ENCODE results near the gene SNRPB2.

The SNRPB2 gene

DNA sequence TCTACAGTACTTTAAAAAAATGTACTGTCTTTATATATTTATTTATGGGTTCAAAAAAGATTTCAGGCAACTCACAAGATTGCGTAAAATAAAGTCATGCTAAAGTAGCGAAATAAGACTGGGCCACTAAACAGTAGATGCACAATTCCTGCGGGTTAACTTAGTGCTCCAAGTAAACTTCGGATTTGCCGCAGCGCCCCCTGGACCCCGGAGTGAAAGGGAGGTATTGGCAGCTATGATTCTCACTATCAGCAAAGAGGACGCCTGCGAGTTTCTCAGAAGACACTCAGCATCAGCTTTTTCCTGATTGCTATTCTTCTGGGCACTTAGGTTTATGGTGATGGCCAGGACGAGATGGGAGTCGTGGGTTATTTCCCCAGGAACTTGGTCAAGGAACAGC is 19.7 kb downstream of the SNRPB2 start:
- no peaks in the 10 kb centered on the region for H3K36me3 ChIP-seq (ENCODE audit: control insufficient read depth in 1 of 2, insufficient read depth in 2 of 2, low read length in 2 of 2)

DNA sequence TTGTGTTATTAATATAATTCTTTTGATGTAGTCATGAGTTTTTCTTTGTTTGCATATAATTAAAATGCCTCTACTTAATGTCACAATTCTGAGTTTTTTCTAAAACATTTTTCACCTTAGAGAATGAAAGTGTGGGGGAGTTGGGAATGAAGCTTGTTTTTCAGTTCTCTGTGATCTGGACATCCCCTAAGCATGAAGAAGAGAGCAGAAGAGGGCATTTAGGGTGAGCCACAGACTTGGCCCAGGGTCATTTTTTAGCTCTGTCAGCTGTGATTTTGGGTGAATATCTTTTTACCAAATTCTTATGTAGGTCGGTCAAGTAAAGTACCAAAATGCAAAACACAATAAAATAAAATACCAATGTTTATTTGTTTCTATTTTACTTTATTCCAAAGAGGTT is 22.3 kb downstream of the SNRPB2 start:
- Histone ChIP-seq H3K27ac (ENCODE audit: low read depth, low read length) (no peak overlapping the region), H3K4me3 (ENCODE audit: low read depth in 1 of 2, low read length in 2 of 2) (no peak overlapping the region), H3K9me3 (ENCODE audit: control insufficient read depth in 1 of 2, low read length in 2 of 2) (no peaks in the 10 kb centered on the region), H3K9ac (ENCODE audit: low read depth in 1 of 2, low read length in 2 of 2) (no peak overlapping the region), H3K36me3 (ENCODE audit: control insufficient read depth in 1 of 2, insufficient read depth in 2 of 2, low read length in 2 of 2) (no peaks in the 10 kb centered on the region), H3K4me1 (ENCODE audit: control insufficient read depth in 1 of 2, insufficient read depth in 2 of 2, low read length in 2 of 2) (no peaks in the 10 kb centered on the region), H3K27me3 (ENCODE audit: control insufficient read depth in 1 of 2, insufficient read depth in 2 of 2, low read length in 2 of 2) (no peaks in the 10 kb centered on the region)

More for the DNA sequence above, 19.7 kb downstream of the SNRPB2 start:
- Histone ChIP-seq H3K27me3 (ENCODE audit: control insufficient read depth in 1 of 2, insufficient read depth in 2 of 2, low read length in 2 of 2) (no peaks in the 10 kb centered on the region), H3K27ac (ENCODE audit: low read depth, low read length) (no peak overlapping the region), H3K4me1 (ENCODE audit: control insufficient read depth in 1 of 2, insufficient read depth in 2 of 2, low read length in 2 of 2) (no peaks in the 10 kb centered on the region), H3K4me3 (ENCODE audit: low read depth in 1 of 2, low read length in 2 of 2) (no peak overlapping the region), H3K9me3 (ENCODE audit: control insufficient read depth in 1 of 2, low read length in 2 of 2) (no peaks in the 10 kb centered on the region), H3K9ac (ENCODE audit: low read depth in 1 of 2, low read length in 2 of 2) (no peak overlapping the region)

DNA sequence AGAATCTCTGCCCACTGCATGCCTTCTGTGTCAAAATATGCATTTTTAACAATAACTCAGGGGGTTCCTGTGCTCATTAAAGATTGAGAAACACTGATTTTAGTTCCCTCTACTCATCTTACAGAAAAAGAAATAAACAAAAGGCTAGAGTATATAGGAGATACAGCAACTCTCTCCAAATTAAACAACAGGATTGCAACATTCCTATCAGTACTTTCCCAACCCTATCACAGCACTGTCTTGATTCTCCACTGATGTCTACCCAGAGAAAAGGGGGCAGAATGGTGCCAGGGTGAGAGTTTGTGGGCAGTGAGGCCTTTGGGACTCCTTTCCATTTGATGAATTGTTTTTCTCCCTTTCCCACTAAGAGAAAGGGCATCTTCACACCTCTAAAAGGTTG is 23.1 kb downstream of the SNRPB2 start:
- H3K9me3 ChIP-seq (ENCODE audit: control insufficient read depth in 1 of 2, low read length in 2 of 2): no peaks in the 10 kb centered on the region
- no peaks in the 10 kb centered on the region for H3K27me3 ChIP-seq (ENCODE audit: control insufficient read depth in 1 of 2, insufficient read depth in 2 of 2, low read length in 2 of 2)
- no peaks in the 10 kb centered on the region for H3K36me3 ChIP-seq (ENCODE audit: control insufficient read depth in 1 of 2, insufficient read depth in 2 of 2, low read length in 2 of 2)
- H3K27ac ChIP-seq (ENCODE audit: low read depth, low read length): no peak overlapping the region
- no peak overlapping the region for H3K4me3 ChIP-seq (ENCODE audit: low read depth in 1 of 2, low read length in 2 of 2)
- no peak overlapping the region for H3K9ac ChIP-seq (ENCODE audit: low read depth in 1 of 2, low read length in 2 of 2)
- no peaks in the 10 kb centered on the region for H3K4me1 ChIP-seq (ENCODE audit: control insufficient read depth in 1 of 2, insufficient read depth in 2 of 2, low read length in 2 of 2)

DNA sequence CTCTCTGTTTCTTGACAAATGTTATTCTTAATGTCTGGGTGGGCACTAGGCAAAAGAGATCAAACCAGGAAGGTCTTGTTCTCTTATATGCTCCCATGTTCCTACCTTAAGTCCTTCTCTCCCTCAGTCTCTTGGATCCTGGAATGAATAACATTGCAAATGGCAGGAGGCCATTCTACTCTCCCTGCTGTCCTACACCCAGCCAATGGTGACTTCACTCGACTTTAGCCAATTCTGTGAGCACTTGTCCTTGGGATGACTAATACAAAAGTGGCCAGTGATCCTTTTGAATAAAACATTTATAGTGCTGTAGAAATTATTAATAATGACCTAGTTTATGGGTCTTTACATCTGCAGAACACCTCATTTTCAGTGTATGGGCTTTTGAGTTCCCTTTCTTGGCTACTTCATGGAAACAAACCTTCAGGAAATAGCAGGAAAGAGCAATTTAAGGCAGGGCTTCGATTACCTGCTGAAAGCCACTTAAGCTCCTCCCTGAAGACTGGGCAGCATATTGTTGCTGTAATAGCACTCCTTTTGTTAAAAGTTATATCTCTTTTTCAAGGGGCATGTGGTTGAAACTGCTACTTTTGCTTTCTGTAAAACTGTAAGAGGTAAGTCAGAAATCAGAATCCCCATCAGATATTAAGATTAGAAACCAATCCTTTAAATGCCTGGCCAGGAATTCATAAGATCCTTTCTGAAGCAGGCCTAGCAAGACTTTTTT is 28.8 kb downstream of the SNRPB2 start:
- Histone ChIP-seq H3K36me3 (ENCODE audit: control insufficient read depth in 1 of 2, insufficient read depth in 2 of 2, low read length in 2 of 2) (no peaks in the 10 kb centered on the region), H3K27ac (ENCODE audit: low read depth, low read length) (no peak overlapping the region), H3K9me3 (ENCODE audit: control insufficient read depth in 1 of 2, low read length in 2 of 2) (no peaks in the 10 kb centered on the region), H3K4me1 (ENCODE audit: control insufficient read depth in 1 of 2, insufficient read depth in 2 of 2, low read length in 2 of 2) (no peaks in the 10 kb centered on the region), H3K9ac (ENCODE audit: low read depth in 1 of 2, low read length in 2 of 2) (no peak overlapping the region), H3K4me3 (ENCODE audit: low read depth in 1 of 2, low read length in 2 of 2) (no peak overlapping the region), H3K27me3 (ENCODE audit: control insufficient read depth in 1 of 2, insufficient read depth in 2 of 2, low read length in 2 of 2) (no peaks in the 10 kb centered on the region)

DNA sequence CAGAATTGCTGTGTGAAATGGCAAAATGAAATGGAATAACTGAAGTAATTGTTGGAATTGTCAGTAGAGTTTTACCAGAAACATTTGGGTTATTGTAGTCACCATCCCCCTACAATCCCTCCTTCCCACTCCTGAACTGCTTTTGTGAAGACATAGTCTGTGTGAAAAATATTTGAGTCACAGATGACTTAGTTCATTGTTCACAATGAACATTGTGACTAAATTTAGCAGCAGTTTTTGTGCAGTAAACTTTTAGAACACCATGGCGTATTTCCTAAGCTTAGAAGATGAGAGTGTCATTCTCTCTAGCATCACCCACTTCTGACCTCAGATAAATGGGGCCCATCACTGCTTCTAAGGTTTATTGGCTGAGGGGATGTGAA is 29.3 kb downstream of the SNRPB2 start:
- Histone ChIP-seq H3K4me1 (ENCODE audit: control insufficient read depth in 1 of 2, insufficient read depth in 2 of 2, low read length in 2 of 2) (no peaks in the 10 kb centered on the region), H3K27ac (ENCODE audit: low read depth, low read length) (no peak overlapping the region), H3K36me3 (ENCODE audit: control insufficient read depth in 1 of 2, insufficient read depth in 2 of 2, low read length in 2 of 2) (no peaks in the 10 kb centered on the region), H3K4me3 (ENCODE audit: low read depth in 1 of 2, low read length in 2 of 2) (no peak overlapping the region), H3K9me3 (ENCODE audit: control insufficient read depth in 1 of 2, low read length in 2 of 2) (no peaks in the 10 kb centered on the region), H3K27me3 (ENCODE audit: control insufficient read depth in 1 of 2, insufficient read depth in 2 of 2, low read length in 2 of 2) (no peaks in the 10 kb centered on the region), H3K9ac (ENCODE audit: low read depth in 1 of 2, low read length in 2 of 2) (no peak overlapping the region)

DNA sequence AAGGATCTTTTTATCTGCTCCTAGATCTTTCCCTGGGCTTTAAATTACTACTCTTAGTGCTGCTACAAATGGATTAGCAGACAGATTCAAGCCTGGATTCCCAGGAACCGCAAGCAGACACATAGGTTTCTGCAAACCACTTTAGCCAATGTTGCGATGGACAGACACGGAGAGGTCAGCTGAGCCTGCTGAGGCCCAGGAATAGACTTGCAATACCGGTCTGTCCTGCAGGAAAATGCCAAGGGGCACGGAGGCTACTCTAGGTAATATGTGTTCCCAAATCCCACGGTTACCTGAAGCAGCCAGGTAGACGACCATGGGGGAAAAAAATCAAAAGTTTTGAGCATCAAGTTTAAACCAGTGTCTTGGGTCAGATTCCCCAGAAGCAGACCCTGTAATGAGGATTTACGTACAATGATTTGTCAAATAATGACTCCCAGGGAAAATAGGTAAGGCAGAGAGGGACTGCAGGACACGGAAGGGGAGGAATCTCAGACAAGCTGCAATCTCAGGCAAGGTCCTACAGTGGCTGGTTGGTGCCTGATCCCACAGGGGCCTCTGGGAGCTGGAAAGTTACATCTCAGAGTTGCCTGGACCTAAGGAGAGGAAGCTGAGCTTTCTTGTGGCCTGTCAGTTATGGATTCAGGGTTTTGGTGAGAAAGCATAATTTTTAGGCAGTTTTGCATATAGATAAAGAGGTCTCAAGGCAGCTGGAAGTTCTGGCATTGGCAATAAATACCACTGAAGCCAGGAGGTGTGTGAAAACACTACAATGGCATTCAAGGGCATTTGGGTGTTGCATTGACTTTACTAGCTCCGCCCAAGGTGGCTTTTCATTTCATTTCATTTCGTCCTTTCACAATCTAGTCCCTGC is 30.8 kb downstream of the SNRPB2 start:
- Histone ChIP-seq H3K9me3 (ENCODE audit: control insufficient read depth in 1 of 2, low read length in 2 of 2) (no peaks in the 10 kb centered on the region), H3K4me1 (ENCODE audit: control insufficient read depth in 1 of 2, insufficient read depth in 2 of 2, low read length in 2 of 2) (no peaks in the 10 kb centered on the region), H3K4me3 (ENCODE audit: low read depth in 1 of 2, low read length in 2 of 2) (no peak overlapping the region), H3K27ac (ENCODE audit: low read depth, low read length) (no peak overlapping the region), H3K9ac (ENCODE audit: low read depth in 1 of 2, low read length in 2 of 2) (no peak overlapping the region), H3K36me3 (ENCODE audit: control insufficient read depth in 1 of 2, insufficient read depth in 2 of 2, low read length in 2 of 2) (no peaks in the 10 kb centered on the region), H3K27me3 (ENCODE audit: control insufficient read depth in 1 of 2, insufficient read depth in 2 of 2, low read length in 2 of 2) (no peaks in the 10 kb centered on the region)

DNA sequence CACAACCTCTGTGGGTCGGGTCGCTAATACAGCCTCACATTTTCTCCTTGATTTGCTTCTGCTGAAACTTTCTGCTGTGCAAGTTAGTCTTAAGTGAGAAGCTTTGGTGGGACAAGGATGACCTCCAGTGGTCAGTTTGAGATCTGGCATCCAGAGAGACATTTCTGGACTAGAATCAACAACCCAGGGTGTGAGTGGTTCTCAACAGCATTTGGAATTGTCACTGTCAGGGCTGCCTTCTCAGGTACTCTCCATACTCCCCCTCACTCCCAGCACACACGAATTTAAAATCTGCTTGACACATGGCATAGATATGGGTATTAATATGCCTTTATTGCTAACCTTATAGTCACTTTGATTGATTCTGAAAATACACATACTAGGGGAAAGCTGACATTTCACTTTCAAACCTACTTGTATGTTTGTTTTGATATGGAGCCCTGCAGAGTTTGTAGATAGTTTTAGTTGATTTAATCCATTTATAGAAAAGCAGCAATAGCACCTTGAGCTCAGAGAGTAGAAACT is 31.5 kb downstream of the SNRPB2 start:
- Histone ChIP-seq H3K9me3 (ENCODE audit: control insufficient read depth in 1 of 2, low read length in 2 of 2) (no peaks in the 10 kb centered on the region), H3K4me1 (ENCODE audit: control insufficient read depth in 1 of 2, insufficient read depth in 2 of 2, low read length in 2 of 2) (no peaks in the 10 kb centered on the region), H3K4me3 (ENCODE audit: low read depth in 1 of 2, low read length in 2 of 2) (no peak overlapping the region), H3K27ac (ENCODE audit: low read depth, low read length) (no peak overlapping the region), H3K27me3 (ENCODE audit: control insufficient read depth in 1 of 2, insufficient read depth in 2 of 2, low read length in 2 of 2) (no peaks in the 10 kb centered on the region), H3K36me3 (ENCODE audit: control insufficient read depth in 1 of 2, insufficient read depth in 2 of 2, low read length in 2 of 2) (no peaks in the 10 kb centered on the region), H3K9ac (ENCODE audit: low read depth in 1 of 2, low read length in 2 of 2) (no peak overlapping the region)

DNA sequence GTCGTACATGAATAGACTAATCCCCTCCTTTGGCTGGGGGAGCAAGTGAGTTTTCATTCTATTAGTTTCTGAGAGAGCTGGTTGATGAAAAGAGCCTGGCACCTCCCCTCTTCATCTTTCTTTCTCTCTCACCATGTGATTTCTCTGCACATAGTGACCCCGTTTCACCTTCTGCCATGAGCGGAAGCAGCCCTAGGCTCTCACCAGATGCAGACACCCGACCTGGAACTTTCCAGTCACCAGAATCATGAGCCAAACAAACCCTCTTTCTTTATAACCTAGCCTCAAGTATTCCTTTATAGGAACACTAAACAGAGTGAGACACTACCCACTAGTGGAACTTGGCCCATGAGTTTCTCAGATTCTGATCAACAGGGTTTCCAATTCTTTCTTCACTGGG is 34.7 kb downstream of the SNRPB2 start:
- H3K4me3 ChIP-seq (ENCODE audit: low read depth in 1 of 2, low read length in 2 of 2): no peak overlapping the region

DNA sequence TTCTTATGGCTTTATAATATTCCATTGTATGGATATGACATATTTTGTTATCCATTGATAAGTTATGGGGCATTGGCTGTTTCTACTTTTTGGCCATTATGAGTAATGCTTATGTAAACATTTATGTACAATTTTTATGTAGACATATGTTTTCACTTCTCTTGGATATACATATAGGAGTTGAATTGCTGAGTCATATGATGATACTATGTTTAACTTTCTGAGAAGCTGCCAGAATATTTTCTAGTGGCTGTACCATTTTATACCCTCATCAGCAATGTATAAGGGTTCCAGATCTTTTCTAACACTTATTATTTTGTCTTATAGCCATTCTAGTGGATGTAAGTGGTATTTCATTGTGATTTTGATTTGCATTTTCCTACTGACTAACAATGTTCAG is 41.4 kb downstream of the SNRPB2 start:
- H3K4me3 ChIP-seq (ENCODE audit: low read depth in 1 of 2, low read length in 2 of 2): no peak overlapping the region
- no peaks in the 10 kb centered on the region for H3K9me3 ChIP-seq (ENCODE audit: control insufficient read depth in 1 of 2, low read length in 2 of 2)
- peaks cover 0 to 4% of the 10 kb centered on the region in 2 donors for H3K27me3 ChIP-seq (ENCODE audit: control insufficient read depth in 1 of 2, insufficient read depth in 2 of 2, low read length in 2 of 2)
- no peak overlapping the region for H3K9ac ChIP-seq (ENCODE audit: low read depth in 1 of 2, low read length in 2 of 2)
- no peaks in the 10 kb centered on the region for H3K4me1 ChIP-seq (ENCODE audit: control insufficient read depth in 1 of 2, insufficient read depth in 2 of 2, low read length in 2 of 2)
- no peak overlapping the region for H3K27ac ChIP-seq (ENCODE audit: low read depth, low read length)
- no peaks in the 10 kb centered on the region for H3K36me3 ChIP-seq (ENCODE audit: control insufficient read depth in 1 of 2, insufficient read depth in 2 of 2, low read length in 2 of 2)

More for the DNA sequence above, 34.7 kb downstream of the SNRPB2 start:
- H3K9ac ChIP-seq (ENCODE audit: low read depth in 1 of 2, low read length in 2 of 2): no peak overlapping the region
- no peaks in the 10 kb centered on the region for H3K9me3 ChIP-seq (ENCODE audit: control insufficient read depth in 1 of 2, low read length in 2 of 2)
- peaks cover 0 to 4% of the 10 kb centered on the region in 2 donors for H3K27me3 ChIP-seq (ENCODE audit: control insufficient read depth in 1 of 2, insufficient read depth in 2 of 2, low read length in 2 of 2)
- no peak overlapping the region for H3K27ac ChIP-seq (ENCODE audit: low read depth, low read length)
- H3K36me3 ChIP-seq (ENCODE audit: control insufficient read depth in 1 of 2, insufficient read depth in 2 of 2, low read length in 2 of 2): no peaks in the 10 kb centered on the region
- H3K4me1 ChIP-seq (ENCODE audit: control insufficient read depth in 1 of 2, insufficient read depth in 2 of 2, low read length in 2 of 2): no peaks in the 10 kb centered on the region

DNA sequence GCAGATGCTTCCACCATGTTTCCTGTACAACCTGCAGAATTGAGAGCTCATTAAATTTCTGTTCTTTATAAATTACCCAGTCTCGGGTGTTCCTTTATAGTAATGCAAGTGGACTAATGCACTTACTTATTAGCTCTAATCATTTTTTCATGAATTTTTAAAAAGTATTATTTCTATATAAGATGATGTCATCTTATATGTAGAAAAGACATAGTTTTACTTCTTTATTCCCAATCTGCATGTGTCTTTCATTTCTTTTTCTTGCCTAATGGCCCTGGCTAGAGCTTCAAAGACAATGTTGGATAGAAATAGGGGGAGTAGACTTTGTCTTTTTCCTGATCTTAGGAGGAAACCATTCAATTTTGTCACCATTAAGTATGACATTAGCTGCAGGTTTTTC is 46.1 kb downstream of the SNRPB2 start:
- Histone ChIP-seq H3K27me3 (ENCODE audit: control insufficient read depth in 1 of 2, insufficient read depth in 2 of 2, low read length in 2 of 2) (no peaks in the 10 kb centered on the region), H3K27ac (ENCODE audit: low read depth, low read length) (no peak overlapping the region), H3K36me3 (ENCODE audit: control insufficient read depth in 1 of 2, insufficient read depth in 2 of 2, low read length in 2 of 2) (no peaks in the 10 kb centered on the region), H3K4me1 (ENCODE audit: control insufficient read depth in 1 of 2, insufficient read depth in 2 of 2, low read length in 2 of 2) (no peaks in the 10 kb centered on the region), H3K9ac (ENCODE audit: low read depth in 1 of 2, low read length in 2 of 2) (no peak overlapping the region), H3K4me3 (ENCODE audit: low read depth in 1 of 2, low read length in 2 of 2) (no peak overlapping the region), H3K9me3 (ENCODE audit: control insufficient read depth in 1 of 2, low read length in 2 of 2) (no peaks in the 10 kb centered on the region)
